HG03066 (cell line): Measurements from ENCODE around the gene PTPRM.

Experiments
- ATAC-seq: cut with Tn5 transposase; IDR thresholded peaks from one replicate; pipeline ENCODE4 v1.9.1; 2021; ENCODE audit warnings: low read depth; ENCODE audit not compliant: unreplicated experiment

PTPRM gene

GRCh38 chr18:7878265-7879211 lies 311.4 kb downstream of the PTPRM start:
- no peak for ATAC-seq

- ATAC-seq, result no peak
Observed at GRCh38 chr18:7879717-7880116, 312.6 kb downstream of the PTPRM start.

- ATAC-seq, result no peak
Observed at GRCh38 chr18:7885865-7886264, 318.7 kb downstream of the PTPRM start.

- ATAC-seq, result no peak
Observed at GRCh38 chr18:7886436-7886835, 319.3 kb downstream of the PTPRM start.

- no peak for ATAC-seq
Observed at GRCh38 chr18:7889515-7889914, 322.4 kb downstream of the PTPRM start.

GRCh38 chr18:7890075-7890474 lies 323.0 kb downstream of the PTPRM start:
- no peak for ATAC-seq

GRCh38 chr18:7892556-7892955 lies 325.4 kb downstream of the PTPRM start:
- no peak for ATAC-seq

- no peak for ATAC-seq
Observed at GRCh38 chr18:7894592-7894991, 327.5 kb downstream of the PTPRM start.

- no peak for ATAC-seq
Observed at GRCh38 chr18:7895346-7895745, 328.2 kb downstream of the PTPRM start.

GRCh38 chr18:7896161-7896560 lies 329.0 kb downstream of the PTPRM start:
- no peak for ATAC-seq

GRCh38 chr18:7896805-7897518 lies 329.8 kb downstream of the PTPRM start:
- ATAC-seq, result no peak

- no peak for ATAC-seq
Observed at GRCh38 chr18:7898181-7898580, 331.1 kb downstream of the PTPRM start.

- no peak for ATAC-seq
Observed at GRCh38 chr18:7899078-7899477, 332.0 kb downstream of the PTPRM start.

GRCh38 chr18:7900091-7900490 lies 333.0 kb downstream of the PTPRM start:
- ATAC-seq, result no peak

- ATAC-seq, result no peak
Observed at GRCh38 chr18:7901657-7902056, 334.5 kb downstream of the PTPRM start.

GRCh38 chr18:7902399-7902839 lies 335.3 kb downstream of the PTPRM start:
- no peak for ATAC-seq

- ATAC-seq, result no peak
Observed at GRCh38 chr18:7904529-7904928, 337.4 kb downstream of the PTPRM start.

GRCh38 chr18:7908681-7909299 lies 341.7 kb downstream of the PTPRM start:
- no peak for ATAC-seq

- ATAC-seq, result no peak
Observed at GRCh38 chr18:7914834-7915670, 347.9 kb downstream of the PTPRM start.

- ATAC-seq, result no peak
Observed at GRCh38 chr18:7918701-7919100, 351.6 kb downstream of the PTPRM start.
